ENCODE data around the gene HMGA1.
A peak's percentile ranks its signal among the peaks of the same experiment; 100 is the strongest.
"Not testable (repeated sequence)": the region's sequence is repeated elsewhere in the genome, so short reads cannot be mapped to it uniquely, and the experiment has no call there.

Gene HMGA1

GRCh38 chr6:34263484-34263883, 26.8 kb downstream of the HMGA1 start:
- DNase-seq: not testable (repeated sequence)

- DNase-seq: no peak
Observed at GRCh38 chr6:34267746-34268145, 31.1 kb downstream of the HMGA1 start.

GRCh38 chr6:34269132-34269531, 32.5 kb downstream of the HMGA1 start:
- not testable (repeated sequence) for DNase-seq

- not testable (repeated sequence) for DNase-seq
Observed at GRCh38 chr6:34269658-34270341, 33.1 kb downstream of the HMGA1 start.

- no peak for DNase-seq
Observed at GRCh38 chr6:34272013-34272926, 35.6 kb downstream of the HMGA1 start.

- DNase-seq: no peak
Observed at GRCh38 chr6:34273242-34273805, 36.7 kb downstream of the HMGA1 start.

GRCh38 chr6:34274129-34274528, 37.5 kb downstream of the HMGA1 start:
- DNase-seq: no peak

- no peak for DNase-seq
Observed at GRCh38 chr6:34275128-34275804, 38.6 kb downstream of the HMGA1 start.

GRCh38 chr6:34276191-34276590, 39.5 kb downstream of the HMGA1 start:
- no peak for DNase-seq

- DNase-seq: no peak
Observed at GRCh38 chr6:34276881-34277762, 40.4 kb downstream of the HMGA1 start.

- no peak for DNase-seq
Observed at GRCh38 chr6:34277763-34278112, 41.1 kb downstream of the HMGA1 start.

GRCh38 chr6:34278833-34279232, 42.2 kb downstream of the HMGA1 start:
- DNase-seq: no peak

GRCh38 chr6:34280216-34280615, 43.5 kb downstream of the HMGA1 start:
- DNase-seq: no peak

- DNase-seq: no peak
Observed at GRCh38 chr6:34281702-34282334, 45.1 kb downstream of the HMGA1 start.

- DNase-seq: peak; percentile 34
Observed at GRCh38 chr6:34284563-34285447, 48.1 kb downstream of the HMGA1 start.

- no peak for DNase-seq
Observed at GRCh38 chr6:34285448-34286164, 48.9 kb downstream of the HMGA1 start.

GRCh38 chr6:34288581-34288980, 51.9 kb downstream of the HMGA1 start:
- DNase-seq: no peak

GRCh38 chr6:34289137-34289536, 52.5 kb downstream of the HMGA1 start:
- no peak for DNase-seq

GRCh38 chr6:34292954-34293353, 56.3 kb downstream of the HMGA1 start:
- no peak for DNase-seq

- no peak for DNase-seq
Observed at GRCh38 chr6:34295721-34296120, 59.0 kb downstream of the HMGA1 start.

Data from fibroblast of skin of abdomen (primary cell).